ENCODE data around the gene MED28. TPM values are rescaled to one million over a fixed set of nuclear protein-coding genes. Genes with fewer than 3 reads are reported as not detected.
"Not testable (repeated sequence)": the region's sequence is repeated elsewhere in the genome, so short reads cannot be mapped to it uniquely, and the experiment has no call there.

MED28 gene
- total RNA-seq, 2 experiments from 2014 or later = 52.3 to 59.5 TPM

DNA sequence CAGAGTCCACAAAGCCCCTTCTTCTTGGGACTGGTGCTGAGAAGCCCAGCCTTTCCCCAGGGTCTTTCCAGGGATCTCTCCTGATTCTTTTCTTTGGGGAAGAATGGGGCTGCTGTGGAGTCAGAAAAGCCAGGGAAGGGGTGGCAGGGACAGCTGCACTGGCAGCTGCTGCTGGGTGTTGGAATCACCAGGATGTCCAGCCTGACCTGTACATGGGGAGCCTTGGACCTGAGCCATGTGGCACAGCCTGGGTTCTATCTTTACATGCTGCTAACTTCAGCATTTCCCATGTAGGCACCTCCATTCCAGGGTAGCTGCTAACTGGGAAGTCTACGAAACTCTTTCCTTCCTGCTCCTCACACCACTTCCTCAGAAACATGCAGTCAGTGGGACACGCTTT is 36.0 kb downstream of the MED28 start:
- intact Hi-C loops (cut with micrococcal nuclease) = no loop called here
- DNase-seq = no peak
- no peaks in the 10 kb centered on the region for H3K9me3 Mint-ChIP-seq
- H3K36me3 Mint-ChIP-seq (ENCODE audit: low read depth) = no peaks in the 10 kb centered on the region
- no peak overlapping the region for H3K4me3 Mint-ChIP-seq
- H3K27ac Mint-ChIP-seq = no peak overlapping the region
- H3K27me3 Mint-ChIP-seq (ENCODE audit: low read depth) = no peaks in the 10 kb centered on the region
- peaks cover 22% of the 10 kb centered on the region for H3K4me1 Mint-ChIP-seq (ENCODE audit: low read depth)
- CTCF ChIA-PET = no interaction called here

GRCh38 chr4:17654701-17655100 is 40.3 kb downstream of the MED28 start:
- no peak overlapping the region for H3K27ac Mint-ChIP-seq
- intact Hi-C loops (cut with micrococcal nuclease) = no loop called here
- no peaks in the 10 kb centered on the region for H3K36me3 Mint-ChIP-seq (ENCODE audit: low read depth)
- CTCF ChIA-PET = no interaction called here
- H3K27me3 Mint-ChIP-seq (ENCODE audit: low read depth) = no peaks in the 10 kb centered on the region
- H3K4me1 Mint-ChIP-seq (ENCODE audit: low read depth) = peaks cover 20% of the 10 kb centered on the region
- DNase-seq = no peak
- H3K4me3 Mint-ChIP-seq = no peak overlapping the region
- H3K9me3 Mint-ChIP-seq = no peaks in the 10 kb centered on the region

DNA sequence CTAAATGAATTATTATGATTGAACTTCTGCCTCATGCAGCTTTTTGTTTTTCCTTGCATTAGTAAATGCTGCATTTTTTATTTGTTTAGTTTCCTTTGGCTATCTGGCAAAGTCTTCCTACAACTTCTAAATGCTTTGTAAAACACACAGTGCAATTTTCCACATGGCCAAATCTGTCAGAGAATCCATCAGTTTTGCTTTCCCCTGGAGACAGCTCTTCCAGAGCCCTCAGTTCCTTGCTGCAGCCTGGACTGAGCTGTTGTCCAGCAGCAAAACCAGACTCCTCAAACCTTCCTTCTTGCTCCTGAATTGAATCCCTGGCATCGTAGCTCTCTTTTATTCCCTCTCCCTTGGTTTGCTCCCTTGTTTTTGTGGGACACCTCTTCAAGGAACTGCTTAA is 42.6 kb downstream of the MED28 start:
- Mint-ChIP-seq H3K36me3 (ENCODE audit: low read depth) (no peaks in the 10 kb centered on the region), H3K27me3 (ENCODE audit: low read depth) (no peaks in the 10 kb centered on the region), H3K4me1 (ENCODE audit: low read depth) (peaks cover 2% of the 10 kb centered on the region), H3K4me3 (no peak overlapping the region), H3K27ac (no peak overlapping the region), H3K9me3 (no peaks in the 10 kb centered on the region)
- intact Hi-C loops (cut with micrococcal nuclease) = no loop called here
- DNase-seq = no peak
- CTCF ChIA-PET = no interaction called here

- H3K27ac Mint-ChIP-seq = no peak overlapping the region
- no peaks in the 10 kb centered on the region for H3K36me3 Mint-ChIP-seq (ENCODE audit: low read depth)
- no peaks in the 10 kb centered on the region for H3K9me3 Mint-ChIP-seq
- intact Hi-C loops (cut with micrococcal nuclease) = no loop called here
- DNase-seq = no peak
- H3K4me3 Mint-ChIP-seq = no peak overlapping the region
- CTCF ChIA-PET = no interaction called here
- peaks cover under 1% of the 10 kb centered on the region for H3K4me1 Mint-ChIP-seq (ENCODE audit: low read depth)
- no peaks in the 10 kb centered on the region for H3K27me3 Mint-ChIP-seq (ENCODE audit: low read depth)
Measured at GRCh38 chr4:17657849-17658248, 43.4 kb downstream of the MED28 start.

DNA sequence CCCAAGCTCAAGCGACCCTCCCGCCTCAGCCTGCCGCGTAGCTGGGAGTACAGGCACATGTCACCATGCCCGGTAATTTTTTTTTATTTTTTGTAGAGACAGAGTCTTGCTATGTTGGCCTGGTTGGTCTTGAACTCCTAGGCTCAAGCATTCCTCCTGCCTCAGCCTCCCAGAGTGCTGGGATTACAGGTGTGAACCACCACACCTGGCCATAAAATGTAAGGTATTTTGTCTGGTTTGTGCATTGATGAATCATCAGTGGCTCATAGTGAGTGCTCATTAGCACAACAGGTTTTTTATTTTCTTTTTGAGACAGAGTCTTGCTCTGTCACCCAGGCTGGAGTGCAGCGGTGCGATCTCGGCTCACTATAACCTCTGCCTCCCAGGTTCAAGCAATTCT is 44.8 kb downstream of the MED28 start:
- intact Hi-C loops (cut with micrococcal nuclease); H3K4me3 Mint-ChIP-seq; H3K36me3 Mint-ChIP-seq (ENCODE audit: low read depth); DNase-seq; CTCF ChIA-PET; H3K4me1 Mint-ChIP-seq (ENCODE audit: low read depth); H3K27ac Mint-ChIP-seq; H3K27me3 Mint-ChIP-seq (ENCODE audit: low read depth); H3K9me3 Mint-ChIP-seq: not testable (repeated sequence)

DNA sequence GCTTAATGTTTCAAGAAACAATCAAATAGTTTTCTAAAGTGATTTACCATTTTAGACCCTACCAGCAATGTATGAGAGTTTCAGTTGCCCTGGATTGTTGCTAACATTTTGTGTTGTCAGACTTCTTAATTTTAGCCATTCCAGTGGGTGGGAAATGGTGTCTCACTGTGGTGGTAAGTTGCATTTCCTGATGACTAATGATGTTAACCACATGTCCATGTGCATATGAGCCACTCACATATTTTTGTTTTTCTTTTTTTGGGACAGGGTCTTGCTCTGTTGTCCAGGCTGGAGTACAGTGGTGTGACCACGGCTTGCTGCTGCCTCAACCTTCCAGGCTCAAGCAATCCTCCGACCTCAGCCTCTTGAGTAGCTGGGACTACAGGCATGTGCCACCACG is 48.3 kb downstream of the MED28 start:
- no peaks in the 10 kb centered on the region for H3K27me3 Mint-ChIP-seq (ENCODE audit: low read depth)
- H3K9me3 Mint-ChIP-seq = no peaks in the 10 kb centered on the region
- H3K4me3 Mint-ChIP-seq = no peak overlapping the region
- DNase-seq = no peak
- CTCF ChIA-PET = interaction anchor here (1.1 kb wide), 1 partner anchor 76 kb away, joined by 4 read pairs; no protein-coding TSS in a partner anchor
- no peaks in the 10 kb centered on the region for H3K36me3 Mint-ChIP-seq (ENCODE audit: low read depth)
- intact Hi-C loops (cut with micrococcal nuclease) = loop anchor here (10.0 kb wide), 1 partner anchor 932 kb away; no protein-coding TSS in a partner anchor
- no peak overlapping the region for H3K27ac Mint-ChIP-seq
- H3K4me1 Mint-ChIP-seq (ENCODE audit: low read depth) = peaks cover 1% of the 10 kb centered on the region

DNA sequence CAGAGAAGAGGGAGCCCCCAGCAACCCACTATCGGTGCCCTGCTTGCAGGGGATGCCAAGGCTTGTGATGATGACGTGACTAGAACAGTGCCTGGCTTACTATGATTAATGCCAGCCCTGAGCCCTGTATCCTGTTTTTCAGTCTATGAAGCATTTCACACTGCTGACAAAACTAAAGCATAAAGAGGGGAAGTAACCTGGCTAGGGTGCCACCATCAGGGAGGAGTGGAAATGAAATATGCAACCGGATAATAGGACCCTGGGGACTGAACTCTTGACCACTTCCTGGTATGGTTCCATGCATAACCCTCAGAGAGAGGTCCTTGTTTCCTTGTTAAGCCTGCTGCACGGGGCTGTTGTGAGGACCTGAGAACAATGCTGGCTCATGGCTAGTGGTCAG is 50.3 kb downstream of the MED28 start:
- intact Hi-C loops (cut with micrococcal nuclease) = loop anchor here (10.0 kb wide), 1 partner anchor 930 kb away; no protein-coding TSS in a partner anchor
- CTCF ChIA-PET = no interaction called here
- Mint-ChIP-seq H3K36me3 (ENCODE audit: low read depth) (no peaks in the 10 kb centered on the region), H3K9me3 (no peaks in the 10 kb centered on the region), H3K4me3 (no peak overlapping the region), H3K27ac (no peak overlapping the region), H3K4me1 (ENCODE audit: low read depth) (peaks cover 1% of the 10 kb centered on the region), H3K27me3 (ENCODE audit: low read depth) (no peaks in the 10 kb centered on the region)
- DNase-seq = peak; percentile 15

- CTCF ChIA-PET = no interaction called here
- Mint-ChIP-seq H3K27ac (no peak overlapping the region), H3K27me3 (ENCODE audit: low read depth) (no peaks in the 10 kb centered on the region), H3K4me3 (no peak overlapping the region), H3K36me3 (ENCODE audit: low read depth) (no peaks in the 10 kb centered on the region), H3K4me1 (ENCODE audit: low read depth) (peaks cover 1% of the 10 kb centered on the region), H3K9me3 (no peaks in the 10 kb centered on the region)
- intact Hi-C loops (cut with micrococcal nuclease) = loop anchor here (10.0 kb wide), 1 partner anchor 929 kb away; no protein-coding TSS in a partner anchor
- no peak for DNase-seq
Measured at GRCh38 chr4:17665346-17665745, 50.9 kb downstream of the MED28 start.

DNA sequence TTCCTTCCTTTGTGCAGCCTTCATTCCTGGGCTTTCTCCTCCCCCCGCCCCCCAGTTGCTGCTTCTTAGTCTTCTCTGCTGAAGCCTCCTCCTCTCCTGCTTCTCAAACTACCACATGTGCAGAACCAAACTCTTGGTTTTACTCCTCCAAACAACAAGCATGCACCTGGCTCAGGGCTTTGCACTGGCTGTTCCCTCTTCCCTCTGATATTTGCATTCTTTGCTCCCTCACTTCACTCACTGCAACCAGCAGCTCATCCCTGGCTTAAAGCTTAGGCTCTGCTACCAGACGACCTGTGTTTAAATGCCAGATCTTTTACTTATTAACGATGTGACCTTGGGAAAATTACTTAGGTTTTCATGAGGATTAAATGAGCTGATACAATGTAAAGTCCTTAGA is 51.4 kb downstream of the MED28 start:
- CTCF ChIA-PET = no interaction called here
- Mint-ChIP-seq H3K4me1 (ENCODE audit: low read depth) (peaks cover 1% of the 10 kb centered on the region), H3K27me3 (ENCODE audit: low read depth) (no peaks in the 10 kb centered on the region), H3K9me3 (peaks cover under 1% of the 10 kb centered on the region), H3K36me3 (ENCODE audit: low read depth) (no peaks in the 10 kb centered on the region), H3K27ac (no peak overlapping the region), H3K4me3 (no peak overlapping the region)
- intact Hi-C loops (cut with micrococcal nuclease) = loop anchor here (10.0 kb wide), 1 partner anchor 929 kb away; no protein-coding TSS in a partner anchor
- no peak for DNase-seq

DNA sequence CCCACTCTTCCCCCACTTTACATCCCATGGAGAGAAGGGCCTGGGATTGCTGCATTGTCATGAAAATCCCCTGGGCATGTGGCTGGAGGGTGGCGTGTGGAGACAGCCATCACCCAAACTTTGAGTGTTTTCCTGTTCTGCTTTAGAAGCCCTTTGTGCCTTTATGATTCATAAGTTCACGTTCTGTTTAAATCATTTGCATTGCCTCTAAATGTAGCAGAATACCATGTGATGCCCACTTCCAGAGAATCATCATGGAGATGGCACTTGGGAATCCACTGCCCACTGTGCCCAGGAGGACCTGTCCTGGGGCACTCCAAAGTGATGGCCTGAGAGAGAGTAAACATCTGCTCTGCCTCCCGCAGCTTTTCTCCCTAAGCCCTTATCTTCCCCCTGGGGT is 52.8 kb downstream of the MED28 start:
- DNase-seq = no peak
- peaks cover 1% of the 10 kb centered on the region for H3K4me1 Mint-ChIP-seq (ENCODE audit: low read depth)
- H3K4me3 Mint-ChIP-seq = no peak overlapping the region
- peaks cover 12% of the 10 kb centered on the region for H3K9me3 Mint-ChIP-seq
- CTCF ChIA-PET = no interaction called here
- intact Hi-C loops (cut with micrococcal nuclease) = loop anchor here (10.0 kb wide), 1 partner anchor 928 kb away; no protein-coding TSS in a partner anchor
- H3K27me3 Mint-ChIP-seq (ENCODE audit: low read depth) = no peaks in the 10 kb centered on the region
- H3K36me3 Mint-ChIP-seq (ENCODE audit: low read depth) = no peaks in the 10 kb centered on the region
- H3K27ac Mint-ChIP-seq = no peak overlapping the region

GRCh38 chr4:17667653-17668201 is 53.3 kb downstream of the MED28 start:
- Mint-ChIP-seq H3K9me3 (peaks cover 13% of the 10 kb centered on the region), H3K36me3 (ENCODE audit: low read depth) (no peaks in the 10 kb centered on the region), H3K27ac (no peak overlapping the region), H3K4me1 (ENCODE audit: low read depth) (peaks cover 1% of the 10 kb centered on the region), H3K27me3 (ENCODE audit: low read depth) (peaks cover 2% of the 10 kb centered on the region), H3K4me3 (no peak overlapping the region)
- CTCF ChIA-PET = no interaction called here
- intact Hi-C loops (cut with micrococcal nuclease) = loop anchor here (10.0 kb wide), 1 partner anchor 927 kb away; no protein-coding TSS in a partner anchor
- no peak for DNase-seq

GRCh38 chr4:17670423-17670822 is 56.0 kb downstream of the MED28 start:
- Mint-ChIP-seq H3K36me3 (ENCODE audit: low read depth) (no peaks in the 10 kb centered on the region), H3K27ac (no peak overlapping the region), H3K4me1 (ENCODE audit: low read depth) (no peaks in the 10 kb centered on the region), H3K9me3 (peaks cover 13% of the 10 kb centered on the region), H3K4me3 (no peak overlapping the region), H3K27me3 (ENCODE audit: low read depth) (peaks cover 3% of the 10 kb centered on the region)
- CTCF ChIA-PET = no interaction called here
- intact Hi-C loops (cut with micrococcal nuclease) = no loop called here
- no peak for DNase-seq

DNA sequence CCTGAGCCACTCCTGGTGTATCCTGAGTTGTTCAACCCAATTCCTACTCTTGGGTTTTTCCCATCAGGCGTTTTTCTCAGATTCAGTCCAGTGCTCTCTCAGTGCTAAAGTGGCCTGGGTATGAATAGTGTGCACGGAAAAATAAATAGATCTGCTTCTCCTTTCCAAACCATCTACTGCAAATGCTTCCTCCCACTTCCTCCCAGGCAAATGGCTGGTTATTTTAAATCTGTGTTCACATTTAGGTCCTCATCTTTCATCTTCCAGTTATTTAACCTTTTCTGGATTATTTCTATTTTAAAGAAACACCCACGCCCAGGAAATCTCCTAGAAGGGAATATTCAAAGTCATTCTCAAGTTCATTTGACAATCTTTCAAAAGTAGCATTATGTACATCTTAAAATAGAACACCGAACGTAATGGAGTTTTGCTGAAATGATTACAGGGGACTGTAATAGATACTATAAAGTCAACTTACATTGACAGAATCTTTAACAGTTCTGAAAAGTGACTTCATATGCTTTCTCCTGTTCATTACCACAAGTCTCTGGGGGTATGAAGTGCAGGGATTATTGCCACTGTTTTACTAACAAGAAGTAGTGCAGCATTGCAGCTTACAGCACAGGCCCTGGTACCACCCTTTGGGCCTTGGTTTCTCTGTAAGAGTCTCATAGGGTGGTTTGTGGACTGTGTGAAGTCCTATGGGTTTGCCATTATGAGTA is 66.3 kb downstream of the MED28 start:
- Mint-ChIP-seq H3K4me1 (ENCODE audit: low read depth) (no peaks in the 10 kb centered on the region), H3K27ac (no peak overlapping the region), H3K36me3 (ENCODE audit: low read depth) (no peaks in the 10 kb centered on the region), H3K4me3 (no peak overlapping the region), H3K9me3 (no peaks in the 10 kb centered on the region), H3K27me3 (ENCODE audit: low read depth) (peaks cover 3% of the 10 kb centered on the region)
- CTCF ChIA-PET = no interaction called here
- no peak for DNase-seq
- intact Hi-C loops (cut with micrococcal nuclease) = no loop called here
